ENCODE measurements around the gene PABPC3.

Gene PABPC3

GRCh38 chr13:25135896-25136295, 40.0 kb downstream of the PABPC3 start:
- H3K4me2 ChIP-seq (ENCODE audit: low read depth, low read length, poor library complexity, severe bottlenecking), result no peak overlapping the region
- no peak overlapping the region for H3K9ac ChIP-seq (ENCODE audit: low read length)
- H3K36me3 ChIP-seq (ENCODE audit: low read length), result no peaks in the 10 kb centered on the region
- TF ChIP-seq, protein P1, sequence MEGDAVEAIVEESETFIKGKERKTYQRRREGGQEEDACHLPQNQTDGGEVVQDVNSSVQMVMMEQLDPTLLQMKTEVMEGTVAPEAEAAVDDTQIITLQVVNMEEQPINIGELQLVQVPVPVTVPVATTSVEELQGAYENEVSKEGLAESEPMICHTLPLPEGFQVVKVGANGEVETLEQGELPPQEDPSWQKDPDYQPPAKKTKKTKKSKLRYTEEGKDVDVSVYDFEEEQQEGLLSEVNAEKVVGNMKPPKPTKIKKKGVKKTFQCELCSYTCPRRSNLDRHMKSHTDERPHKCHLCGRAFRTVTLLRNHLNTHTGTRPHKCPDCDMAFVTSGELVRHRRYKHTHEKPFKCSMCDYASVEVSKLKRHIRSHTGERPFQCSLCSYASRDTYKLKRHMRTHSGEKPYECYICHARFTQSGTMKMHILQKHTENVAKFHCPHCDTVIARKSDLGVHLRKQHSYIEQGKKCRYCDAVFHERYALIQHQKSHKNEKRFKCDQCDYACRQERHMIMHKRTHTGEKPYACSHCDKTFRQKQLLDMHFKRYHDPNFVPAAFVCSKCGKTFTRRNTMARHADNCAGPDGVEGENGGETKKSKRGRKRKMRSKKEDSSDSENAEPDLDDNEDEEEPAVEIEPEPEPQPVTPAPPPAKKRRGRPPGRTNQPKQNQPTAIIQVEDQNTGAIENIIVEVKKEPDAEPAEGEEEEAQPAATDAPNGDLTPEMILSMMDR (IDR thresholded peaks at IDR 0.05; ENCODE audit: insufficient read depth, low read length, poor library complexity, severe bottlenecking), result no peak
- no peak for TF ChIP-seq EZH2phosphoT487 (conservative IDR thresholded peaks at IDR 0.05; ENCODE audit: low read length)
- no peak overlapping the region for H3K27ac ChIP-seq (ENCODE audit: low read depth, low read length)
- H3K79me2 ChIP-seq (ENCODE audit: insufficient read depth, low read length), result no peaks in the 10 kb centered on the region
- H3F3A ChIP-seq (ENCODE audit: insufficient read depth), result no peaks in the 10 kb centered on the region
- no peaks in the 10 kb centered on the region for H3K9me3 ChIP-seq (ENCODE audit: insufficient read depth, low read length)
- H4K20me1 ChIP-seq (ENCODE audit: low read depth, low read length), result no peaks in the 10 kb centered on the region
- H3K4me3 ChIP-seq (ENCODE audit: insufficient read depth, low read length, poor library complexity, severe bottlenecking), result no peak overlapping the region
- no peaks in the 10 kb centered on the region for H3K9me2 ChIP-seq (replicated peaks; ENCODE audit: insufficient read depth, low read length)
- no peak overlapping the region for H2AFZ ChIP-seq (ENCODE audit: low read depth, low read length, severe bottlenecking)
- no peaks in the 10 kb centered on the region for H3K27me3 ChIP-seq (ENCODE audit: low read length)

DNA sequence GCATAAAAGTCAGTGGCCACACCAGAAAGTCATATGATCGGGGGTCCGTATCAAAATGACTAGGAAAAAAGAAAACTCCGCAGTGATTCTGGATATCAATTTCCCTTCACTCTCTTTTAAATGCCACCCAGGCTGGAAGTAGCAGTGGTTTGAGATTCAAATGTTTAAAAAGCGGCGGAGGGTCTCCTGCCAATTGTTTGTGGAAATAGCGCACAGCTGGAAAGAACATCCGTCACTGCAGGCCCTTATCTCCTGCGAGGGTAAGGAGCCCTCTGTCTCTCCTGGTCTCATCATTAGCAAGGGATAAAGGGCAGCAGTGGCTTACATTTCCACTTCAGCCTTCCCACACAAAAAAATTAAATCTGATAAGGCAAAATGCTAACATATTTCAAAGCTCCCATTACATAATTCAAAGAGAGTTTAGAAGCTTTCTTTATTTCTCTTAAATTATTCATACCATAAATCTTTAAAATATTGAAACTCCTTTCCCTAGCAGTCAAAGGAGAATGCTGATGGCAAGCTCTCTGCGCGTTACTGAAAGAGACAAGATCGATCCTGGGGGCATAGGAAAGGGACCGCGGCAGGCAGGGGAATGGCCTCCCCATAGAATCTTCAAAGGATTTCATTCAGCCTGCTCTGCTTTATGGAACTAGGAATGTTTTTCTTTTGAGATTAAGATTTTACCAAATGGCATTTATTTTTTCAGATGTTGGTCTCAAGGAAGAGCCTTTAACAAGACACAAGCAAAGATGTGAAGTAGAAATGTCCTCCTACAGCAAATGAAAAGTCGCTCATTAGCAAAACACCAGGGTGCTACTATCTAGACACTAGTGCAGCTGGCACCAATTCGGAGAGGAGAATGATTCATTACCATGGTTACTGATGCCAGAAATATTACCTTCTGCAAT, 41.2 kb downstream of the PABPC3 start:
- Histone ChIP-seq H4K20me1 (ENCODE audit: low read depth, low read length) (no peaks in the 10 kb centered on the region), H3K36me3 (ENCODE audit: low read length) (no peaks in the 10 kb centered on the region), H2AFZ (ENCODE audit: low read depth, low read length, severe bottlenecking) (no peak overlapping the region), H3K27ac (ENCODE audit: low read depth, low read length) (no peak overlapping the region), H3K4me3 (ENCODE audit: insufficient read depth, low read length, poor library complexity, severe bottlenecking) (no peak overlapping the region), H3K9ac (ENCODE audit: low read length) (no peak overlapping the region), H3K79me2 (ENCODE audit: insufficient read depth, low read length) (no peaks in the 10 kb centered on the region), H3F3A (ENCODE audit: insufficient read depth) (no peaks in the 10 kb centered on the region), H3K9me2 (replicated peaks; ENCODE audit: insufficient read depth, low read length) (no peaks in the 10 kb centered on the region), H3K9me3 (ENCODE audit: insufficient read depth, low read length) (no peaks in the 10 kb centered on the region), H3K4me2 (ENCODE audit: low read depth, low read length, poor library complexity, severe bottlenecking) (no peak overlapping the region), H3K27me3 (ENCODE audit: low read length) (no peaks in the 10 kb centered on the region)
- no peak for TF ChIP-seq EZH2phosphoT487 (conservative IDR thresholded peaks at IDR 0.05; ENCODE audit: low read length)
- TF ChIP-seq, protein P1 (IDR thresholded peaks at IDR 0.05; ENCODE audit: insufficient read depth, low read length, poor library complexity, severe bottlenecking), result no peak

DNA sequence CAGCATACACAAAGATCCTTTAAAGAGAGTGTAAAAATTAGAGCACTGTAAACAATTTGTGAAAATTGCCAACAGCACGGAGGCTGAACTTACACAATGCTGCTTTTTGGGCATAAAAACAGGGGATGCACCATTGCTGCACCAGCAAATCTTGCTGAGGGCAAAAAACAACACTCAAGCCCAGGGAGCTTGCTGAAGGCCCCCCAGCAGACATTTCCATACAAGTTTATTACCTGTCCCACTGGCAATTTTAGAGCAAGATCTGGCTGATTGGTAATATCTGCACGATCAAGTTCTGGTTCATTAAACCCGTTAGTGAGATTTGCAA, 41.8 kb downstream of the PABPC3 start:
- TF ChIP-seq, protein P1 (IDR thresholded peaks at IDR 0.05; ENCODE audit: insufficient read depth, low read length, poor library complexity, severe bottlenecking), result no peak
- no peak for TF ChIP-seq EZH2phosphoT487 (conservative IDR thresholded peaks at IDR 0.05; ENCODE audit: low read length)
- no peak overlapping the region for H3K27ac ChIP-seq (ENCODE audit: low read depth, low read length)
- H3K9me3 ChIP-seq (ENCODE audit: insufficient read depth, low read length), result no peaks in the 10 kb centered on the region
- H3K79me2 ChIP-seq (ENCODE audit: insufficient read depth, low read length), result no peaks in the 10 kb centered on the region
- H3K9ac ChIP-seq (ENCODE audit: low read length), result no peak overlapping the region
- no peaks in the 10 kb centered on the region for H4K20me1 ChIP-seq (ENCODE audit: low read depth, low read length)
- no peak overlapping the region for H2AFZ ChIP-seq (ENCODE audit: low read depth, low read length, severe bottlenecking)
- H3K36me3 ChIP-seq (ENCODE audit: low read length), result no peaks in the 10 kb centered on the region
- no peak overlapping the region for H3K4me3 ChIP-seq (ENCODE audit: insufficient read depth, low read length, poor library complexity, severe bottlenecking)
- H3K4me2 ChIP-seq (ENCODE audit: low read depth, low read length, poor library complexity, severe bottlenecking), result no peak overlapping the region
- H3F3A ChIP-seq (ENCODE audit: insufficient read depth), result no peaks in the 10 kb centered on the region
- H3K9me2 ChIP-seq (replicated peaks; ENCODE audit: insufficient read depth, low read length), result no peaks in the 10 kb centered on the region
- no peaks in the 10 kb centered on the region for H3K27me3 ChIP-seq (ENCODE audit: low read length)
